NCI-H526 treated with DMSO at 0.1 percent for 48 hours (cell line): ENCODE results near the gene TIE1.

Experiments
- DNase-seq: peaks from one replicate; lab custom pipeline; 2025; lab: John Stamatoyannopoulos, UW

TIE1 gene

DNA sequence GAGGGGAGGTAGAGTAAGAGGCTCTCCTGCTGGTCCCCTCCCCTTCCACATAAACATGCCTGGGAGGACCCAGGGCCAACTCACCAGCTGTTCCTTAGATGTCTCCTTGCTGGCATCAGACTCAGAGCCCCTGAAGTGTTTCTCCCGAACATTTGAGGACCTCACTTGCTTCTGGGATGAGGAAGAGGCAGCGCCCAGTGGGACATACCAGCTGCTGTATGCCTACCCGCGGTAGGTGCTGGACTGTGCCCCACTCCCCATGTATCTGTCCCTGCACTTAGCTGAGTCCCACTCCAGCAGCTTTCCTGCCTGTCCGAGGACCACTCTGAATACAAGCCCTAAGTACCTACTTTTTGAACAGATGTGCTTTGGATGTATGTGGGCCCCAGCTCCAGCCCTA, 37.2 kb downstream of the TIE1 start:
- DNase-seq, result no peak

DNA sequence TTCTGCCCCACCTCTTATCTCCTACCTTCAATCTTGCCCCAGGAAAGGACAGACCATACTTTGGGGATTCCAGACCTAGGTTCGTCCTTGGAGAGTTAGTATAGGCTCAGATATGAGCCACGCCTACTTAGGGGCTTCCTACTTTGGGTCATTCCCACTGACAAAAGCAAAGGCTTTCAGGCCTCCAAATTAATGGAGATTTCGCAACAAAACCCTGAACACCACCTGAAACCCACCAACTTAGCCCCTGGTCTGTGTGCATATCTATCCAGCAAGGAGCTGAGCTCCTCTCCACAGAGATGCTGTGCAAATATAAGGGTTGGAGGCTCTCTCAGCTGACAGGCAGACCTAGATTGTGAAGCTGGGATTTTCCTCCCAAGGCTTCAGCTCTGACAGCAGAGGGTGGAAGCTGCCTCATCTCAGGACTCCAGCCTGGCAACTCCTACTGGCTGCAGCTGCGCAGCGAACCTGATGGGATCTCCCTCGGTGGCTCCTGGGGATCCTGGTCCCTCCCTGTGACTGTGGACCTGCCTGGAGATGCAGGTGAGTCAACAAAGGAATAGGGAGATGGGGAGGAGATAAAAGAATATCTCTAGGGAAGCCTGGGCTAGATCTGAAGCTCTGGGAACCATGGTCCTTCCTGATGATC, 38.9 kb downstream of the TIE1 start:
- DNase-seq, result peak; percentile 59

DNA sequence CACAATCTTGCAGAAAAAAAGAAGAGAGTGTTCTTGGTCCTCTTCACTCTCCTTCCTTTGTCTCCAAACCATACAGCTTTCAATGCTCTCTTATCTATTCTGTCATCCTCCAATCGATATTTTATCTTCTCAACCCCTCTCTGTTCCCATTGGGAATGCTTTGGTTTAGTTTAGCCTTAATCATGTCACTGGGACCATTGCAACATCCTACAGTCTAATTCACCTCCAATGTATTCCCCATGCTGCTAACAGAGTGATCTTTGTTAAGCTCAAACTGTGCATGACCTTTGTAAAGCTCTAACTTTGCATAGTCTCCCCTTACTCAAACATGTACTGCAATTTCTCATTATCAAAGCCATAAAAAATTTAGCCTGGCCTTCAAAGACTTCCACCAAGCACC, 39.8 kb downstream of the TIE1 start:
- peak; percentile 99 for DNase-seq

- DNase-seq, result no peak
These were observed 43.6 kb downstream of the TIE1 start for GRCh38 chr1:43344267-43344850.

GRCh38 chr1:43345120-43345519, 44.3 kb downstream of the TIE1 start:
- no peak for DNase-seq

GRCh38 chr1:43346636-43347035, 45.9 kb downstream of the TIE1 start:
- DNase-seq, result no peak

GRCh38 chr1:43348343-43348808, 47.6 kb downstream of the TIE1 start:
- peak; percentile 92 for DNase-seq

DNA sequence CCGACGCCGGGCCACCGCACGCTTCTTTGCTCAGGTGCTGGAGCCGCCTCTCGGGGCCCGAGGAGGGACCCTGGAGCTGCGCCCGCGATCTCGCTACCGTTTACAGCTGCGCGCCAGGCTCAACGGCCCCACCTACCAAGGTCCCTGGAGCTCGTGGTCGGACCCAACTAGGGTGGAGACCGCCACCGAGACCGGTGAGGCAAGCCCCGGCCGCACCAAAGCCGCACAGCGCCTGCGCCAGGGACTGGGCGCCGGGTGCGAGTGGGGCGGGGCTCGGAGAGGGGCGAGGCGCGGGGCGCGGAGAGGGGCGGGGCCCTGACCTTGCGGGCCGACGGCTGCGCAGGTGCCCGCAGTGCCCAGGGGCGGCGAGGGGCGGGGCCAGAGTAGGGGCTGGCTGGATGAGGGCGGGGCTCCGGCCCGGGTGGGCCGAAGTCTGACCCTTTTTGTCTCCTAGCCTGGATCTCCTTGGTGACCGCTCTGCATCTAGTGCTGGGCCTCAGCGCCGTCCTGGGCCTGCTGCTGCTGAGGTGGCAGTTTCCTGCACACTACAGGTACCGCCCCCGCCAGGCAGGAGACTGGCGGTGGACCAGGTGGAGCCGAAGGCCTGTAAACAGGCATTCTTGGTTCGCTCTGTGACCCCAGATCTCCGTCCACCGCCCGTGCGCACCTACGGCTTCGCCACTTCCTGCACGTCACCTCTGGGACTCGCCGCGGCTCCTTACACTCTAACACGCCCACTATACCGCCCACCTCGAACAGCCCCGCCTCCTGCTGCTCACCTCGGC, 48.2 kb downstream of the TIE1 start:
- peak; percentile 95 for DNase-seq

DNA sequence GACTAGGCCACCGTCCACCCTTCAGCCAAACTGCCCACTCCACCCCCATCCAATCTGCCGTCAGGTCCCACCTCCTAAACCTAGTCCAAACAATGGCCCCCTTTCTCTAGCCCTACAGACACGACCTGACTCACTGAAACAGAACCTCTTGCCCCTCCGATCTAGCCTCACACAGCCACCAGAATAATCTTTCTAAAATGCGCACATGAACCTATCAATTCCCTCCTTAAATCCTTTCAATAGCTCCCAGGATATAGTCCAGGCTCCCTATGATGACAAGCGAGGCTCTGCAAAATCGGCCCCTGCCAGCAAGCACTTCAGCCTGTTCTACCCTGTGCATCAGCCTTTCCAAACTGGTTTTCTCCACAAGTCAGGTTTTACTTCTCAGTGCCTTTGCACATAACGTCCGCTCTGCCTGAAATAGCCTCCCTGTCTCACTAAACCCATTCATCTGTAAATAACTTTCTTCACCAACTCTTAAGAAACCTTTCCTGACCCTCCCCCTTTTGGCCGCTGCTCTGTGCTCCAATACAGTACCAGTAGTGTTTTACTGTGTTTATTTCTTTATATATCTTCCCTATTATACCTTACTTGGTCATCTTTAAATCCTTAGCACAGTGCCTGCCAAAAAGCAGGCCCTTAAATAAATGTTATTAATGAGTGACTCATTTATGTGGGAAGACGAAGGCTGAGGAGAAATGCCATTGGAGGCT, 49.0 kb downstream of the TIE1 start:
- no peak for DNase-seq

DNA sequence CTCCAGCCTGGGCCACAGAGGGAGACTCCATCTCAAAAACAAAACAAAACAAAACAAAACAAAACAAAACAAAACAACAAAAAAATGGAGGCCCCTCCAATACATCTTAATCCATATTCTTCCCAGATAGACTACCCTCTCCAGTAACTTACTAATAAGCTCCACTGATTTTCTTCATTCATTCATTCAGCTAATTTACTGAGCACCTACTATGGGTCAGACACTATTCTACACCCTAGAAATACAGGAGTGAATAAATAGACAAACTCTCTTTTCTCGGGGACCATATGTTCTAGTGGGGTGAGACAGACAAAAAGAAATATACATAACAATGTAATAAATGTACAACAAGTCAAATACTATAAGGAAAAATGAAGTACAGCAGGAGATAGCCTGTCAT, 50.2 kb downstream of the TIE1 start:
- DNase-seq, result no peak

DNA sequence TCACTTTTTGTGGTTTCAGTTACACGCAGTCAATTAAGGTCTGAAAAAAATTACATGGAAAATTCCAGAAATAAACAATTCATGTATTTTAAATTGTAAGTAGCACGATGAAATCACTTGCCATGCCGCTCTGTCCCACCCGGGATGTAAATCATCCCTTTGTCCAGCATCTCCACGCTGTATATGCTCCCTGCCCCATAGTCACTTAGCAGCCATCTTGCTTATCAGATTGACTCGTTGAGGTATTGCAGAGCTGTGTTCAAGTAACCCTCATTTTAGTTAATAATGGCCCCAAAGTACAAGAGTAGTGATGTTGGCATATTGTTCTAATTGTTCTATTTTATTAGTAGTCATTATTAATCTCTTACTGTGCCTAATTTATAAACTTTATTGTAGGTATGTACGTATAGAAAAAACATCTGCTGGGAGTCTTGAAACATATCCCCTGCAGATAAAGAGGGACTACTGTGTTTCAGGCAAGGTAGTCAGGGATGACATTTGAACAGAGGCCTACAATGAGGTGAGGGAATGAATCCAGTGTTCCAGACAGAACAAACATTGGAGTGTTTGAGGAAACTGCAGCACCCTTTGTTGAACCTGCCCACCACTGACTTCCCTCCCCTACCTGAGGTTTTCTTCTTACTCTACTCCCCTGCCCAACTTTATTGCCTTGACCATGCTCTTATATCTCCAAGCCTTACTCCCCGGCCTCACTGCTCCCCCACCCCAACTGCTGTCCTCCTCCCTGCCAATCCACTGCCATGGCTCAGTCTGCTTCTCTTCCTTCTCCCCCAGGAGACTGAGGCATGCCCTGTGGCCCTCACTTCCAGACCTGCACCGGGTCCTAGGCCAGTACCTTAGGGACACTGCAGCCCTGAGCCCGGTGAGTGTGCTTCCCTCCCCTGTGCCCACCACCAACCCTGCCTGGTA, 50.9 kb downstream of the TIE1 start:
- no peak for DNase-seq

GRCh38 chr1:43352351-43352705, 51.5 kb downstream of the TIE1 start:
- no peak for DNase-seq

GRCh38 chr1:43352881-43353280, 52.1 kb downstream of the TIE1 start:
- DNase-seq, result no peak

- DNase-seq, result no peak
These were observed 53.7 kb downstream of the TIE1 start for GRCh38 chr1:43354471-43354870.

GRCh38 chr1:43354936-43355335, 54.2 kb downstream of the TIE1 start:
- no peak for DNase-seq

- DNase-seq, result no peak
These were observed 56.5 kb downstream of the TIE1 start for GRCh38 chr1:43357251-43357650.

GRCh38 chr1:43358121-43358745, 57.5 kb downstream of the TIE1 start:
- DNase-seq, result peak; percentile 86

- peak; percentile 99 for DNase-seq
These were observed 58.2 kb downstream of the TIE1 start, which contains the start of gene CDC20 for GRCh38 chr1:43358746-43359693. TSS of gene CDC20 (plus strand) at chr1:43358981. CDS start at chr1:43359216, 235 bp downstream.

GRCh38 chr1:43359696-43360095, 58.9 kb downstream of the TIE1 start:
- DNase-seq, result no peak

GRCh38 chr1:43360616-43361015, 59.8 kb downstream of the TIE1 start:
- DNase-seq, result no peak
